GM12878 (cell line): Measurements from ENCODE around the gene ATF7. TPM values are rescaled to one million over a fixed set of nuclear protein-coding genes. Genes with fewer than 3 reads are reported as not detected.

Experiments
- ATAC-seq: fragments of 200-7000 bp; cut with Tn5 transposase; 3 replicates; pipeline ENCODE4 v1.9.1; 2020; ENCODE audit warnings: mild to moderate bottlenecking, moderate library complexity
- BruUV-seq: library from RNA; stranded (reverse); fragments of 400-500 nt; replicated peaks from 2 replicates; lab custom pipeline; 2021; lab: Mats Ljungman, UMichigan
- CTCF ChIA-PET: fragments of 300-600 bp; sonication (Branson Sonifier 250); formaldehyde crosslinking; extraction: SDS; loops from one replicate; lab custom pipeline; 2021; ENCODE audit warnings: inconsistent platforms; lab: Yijun Ruan, JAX
- POLR2A ChIA-PET: fragments of 350-600 bp; formaldehyde crosslinking; extraction: SDS; loops from one replicate; lab custom pipeline; 2021; ENCODE audit warnings: inconsistent platforms; lab: Charles Lee
- RAD21 ChIA-PET: fragments of 300-600 bp; sonication (Branson Sonifier 250); formaldehyde crosslinking; loops from one replicate; lab custom pipeline; 2023; ENCODE audit warnings: antibody characterized with exemption; ENCODE audit not compliant: unreplicated experiment; lab: Charles Lee
- SMC1A ChIA-PET: fragments of 300-600 bp; sonication (Branson Sonifier 250); formaldehyde crosslinking; loops from one replicate; lab custom pipeline; 2023; ENCODE audit not compliant: unreplicated experiment, uncharacterized antibody; lab: Charles Lee
- DNase-seq: peaks from one replicate; pipeline ENCODE4 v3.0.0-alpha.2; 2011; ENCODE audit warnings: low read depth, low spot score
- FAIRE-seq: peaks from 3 replicates; lab custom pipeline; 2011; peaks lifted over from hg19 to GRCh38; lab: Jason Lieb, UNC
- H2AFZ ChIP-seq: 2 replicates; pipeline ENCODE4 v1.6.0; 2011; ENCODE audit warnings: low read depth, low read length, control low read depth; ENCODE audit not compliant: control insufficient read depth
- H3K27ac ChIP-seq: 2 replicates; pipeline ENCODE4 v1.5.1; 2011; ENCODE audit warnings: control low read depth; ENCODE audit not compliant: control insufficient read depth, insufficient read depth
- H3K27me3 ChIP-seq, 2 experiments: replicated peaks in 1 of 2; 2 replicates each; pipeline versions ENCODE4 v1.6.0 to v1.6.1; 2011; ENCODE audit warnings: low read length in 1 of 2; ENCODE audit not compliant: control insufficient read depth in 2 of 2, insufficient read depth in 2 of 2
- H3K36me3 ChIP-seq, 2 experiments: 2 replicates each; pipeline ENCODE4 v1.5.1; 2011; ENCODE audit warnings: low read length in 1 of 2; ENCODE audit not compliant: control insufficient read depth in 2 of 2, insufficient read depth in 2 of 2
- H3K4me1 ChIP-seq: 2 replicates; pipeline ENCODE4 v1.6.1; 2011; ENCODE audit warnings: mild to moderate bottlenecking, low read length, moderate library complexity, mixed read lengths; ENCODE audit not compliant: control insufficient read depth, insufficient read depth
- H3K4me2 ChIP-seq: 2 replicates; pipeline ENCODE4 v1.6.0; 2011; ENCODE audit warnings: control low read depth; ENCODE audit not compliant: control insufficient read depth, insufficient read depth
- H3K4me3 ChIP-seq: fragments of 200-600 bp; sonication (generic); 2 replicates; pipeline ENCODE4 v1.5.1; 2016
- H3K79me2 ChIP-seq: 2 replicates; pipeline ENCODE4 v1.6.0; 2011; ENCODE audit warnings: low read length; ENCODE audit not compliant: control insufficient read depth, insufficient read depth
- H3K9ac ChIP-seq: 2 replicates; pipeline ENCODE4 v1.8.0; 2011; ENCODE audit warnings: low read length, control low read depth, mixed read lengths; ENCODE audit not compliant: control insufficient read depth, insufficient read depth
- H3K9me3 ChIP-seq: replicated peaks from 3 replicates; pipeline ENCODE4 v1.5.1; 2011; ENCODE audit warnings: mild to moderate bottlenecking, low read length; ENCODE audit not compliant: control insufficient read depth, insufficient read depth
- H4K20me1 ChIP-seq: 2 replicates; pipeline ENCODE4 v1.6.0; 2011; ENCODE audit not compliant: control insufficient read depth, insufficient read depth
- CBX3 ChIP-seq: fragments of 200-600 bp; sonication (generic); IDR thresholded peaks from 2 replicates; pipeline ENCODE4 v1.6.1; 2016; ENCODE audit warnings: low read depth, borderline replicate concordance
- FOS ChIP-seq: IDR thresholded peaks from 3 replicates; pipeline ENCODE4 v1.6.1; 2011; ENCODE audit warnings: borderline replicate concordance; ENCODE audit not compliant: insufficient read length; ENCODE audit errors: extremely low read depth
- FOXM1 ChIP-seq: IDR thresholded peaks from 2 replicates; pipeline ENCODE4 v1.6.1; 2012; ENCODE audit warnings: low read depth, mild to moderate bottlenecking, inconsistent platforms, low read length, moderate library complexity
- SMC3 ChIP-seq: IDR thresholded peaks from 2 replicates; pipeline ENCODE4 v1.6.1; 2011; ENCODE audit warnings: low read length, improper control_type of control experiment, borderline replicate concordance
- ZNF24 ChIP-seq: fragments of 450-650 bp; IDR thresholded peaks from 2 replicates; pipeline ENCODE4 v1.6.1; 2017; ENCODE audit warnings: antibody characterized with exemption, mild to moderate bottlenecking
- WGBS: methylation state at CpG from one replicate; pipeline ENCODE4 v1.1.6; 2016; ENCODE audit warnings: low lambda C conversion rate; ENCODE audit not compliant: insufficient replicate concordance, insufficient coverage; ENCODE audit errors: missing lambda C conversion rate; 5-methylcytosine and 5-hydroxymethylcytosine counted together
- in situ Hi-C: fragments of 300-500 bp; cut with MboI; formaldehyde crosslinking; loops from 9 replicates; pipeline ENCODE4 v1.14.3; 2018; ENCODE audit warnings: mixed read lengths
- intact Hi-C: fragments of 100-400 bp; cut with micrococcal nuclease; formaldehyde crosslinking; loops from one replicate; pipeline ENCODE4 v1.14.2; 2022; ENCODE audit not compliant: unreplicated experiment
- polyA plus RNA-seq, 11 experiments: library from polyadenylated mRNA; depleted of rRNA in 4 of 11; unstranded in 6 of 11; stranded (reverse) in 5 of 11; fragments of >200 nt; fragmentation: Nextera tagmentation in 4 of 11; fragmentation: Illumina TruSeq in 1 of 11; extraction: Ambion mirVana in 4 of 11; extraction: Trizol in 1 of 11; gene quantifications; 1 replicate in 1 of 11; 2 replicates in 10 of 11; pipeline versions ENCODE4 v1.2.1 to v1.2.3, GENCODE V29; 2011 to 2016; ENCODE audit warnings: inconsistent platforms in 2 of 11, missing spikeins in 2 of 11, low read depth in 1 of 11
- total RNA-seq, 4 experiments: library from RNA; depleted of rRNA in 3 of 4; stranded (reverse); fragments of >200 nt in 3 of 4; fragmentation: Illumina TruSeq in 1 of 4; extraction: Trizol in 1 of 4; gene quantifications; 2 replicates each; pipeline versions ENCODE4 v1.2.1 to v1.2.3, GENCODE V29; 2013 to 2021

The ATF7 gene
- total and polyA plus RNA-seq, 10 of the 15 experiments (the other 5 are each of a cell fraction or from before 2014, with no cell fraction given), result 9.1 to 30.7 (median 21.8) TPM

DNA sequence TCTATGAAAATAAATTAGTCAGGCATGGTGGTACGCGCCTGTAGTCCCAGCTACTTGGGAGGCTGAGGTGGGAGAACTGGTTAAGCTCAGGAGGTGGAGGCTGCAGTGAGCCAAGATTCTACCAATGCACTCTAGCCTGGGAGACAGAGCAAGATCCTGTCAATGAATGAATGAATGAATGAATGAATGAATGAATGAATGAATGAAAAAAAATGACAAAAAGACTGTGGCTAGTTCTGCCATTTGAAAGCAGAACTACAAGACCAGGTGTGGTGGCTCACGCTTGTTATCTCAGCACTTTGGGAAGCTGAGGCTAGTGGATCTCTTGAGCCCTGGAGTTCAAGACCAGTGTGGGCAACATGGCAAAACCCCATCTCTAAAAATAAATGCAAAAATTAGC, 86.7 kb downstream of the ATF7 start:
- H3K4me3 ChIP-seq, result no peak overlapping the region
- intact Hi-C loops (no loop called here), in situ Hi-C loops (no loop called here)
- H3K36me3 ChIP-seq, result peaks cover 0 to 17% of the 10 kb centered on the region in 2 experiments; a peak in 3 of 4 replicates
- RAD21 ChIA-PET, result interaction anchor here (0.6 to 1.0 kb wide), 2 partner anchors 86 to 161 kb away, joined by 3 read pairs; partner anchors contain the start of gene ATF7
- WGBS, result 97% methylated on average over 3 of the region's 3 CpGs
- CTCF ChIA-PET, result interaction anchor here (1.0 to 1.7 kb wide), 8 partner anchors 31 to 207 kb away, joined by 3 to 5 read pairs (median 3); partner anchors contain the start of gene ATP5MC2
- no peak overlapping the region for H3K27ac ChIP-seq
- DNase-seq (no peak), ATAC-seq (no peak), FAIRE-seq (no peak)
- SMC1A ChIA-PET, result interaction anchor here (1.0 to 1.7 kb wide), 6 partner anchors 11 to 216 kb away, joined by 3 to 5 read pairs (median 4); partner anchors contain the start of gene ATP5MC2
- H2AFZ ChIP-seq, result no peak overlapping the region
- no peak overlapping the region for H3K4me2 ChIP-seq
- no TSS peak for BruUV-seq
- H3K4me1 ChIP-seq, result peaks cover 4% of the 10 kb centered on the region; the same call in 1 of the 2 replicates
- H4K20me1 ChIP-seq, result no peaks in the 10 kb centered on the region
- TF ChIP-seq FOXM1 (no peak), ZNF24 (peak; percentile 95)
- H3K9me3 ChIP-seq, result no peaks in the 10 kb centered on the region
- POLR2A ChIA-PET, result interaction anchor here (0.7 kb wide), 2 partner anchors 168 to 1037 kb away, joined by 3 to 5 read pairs; no protein-coding TSS in a partner anchor
- no peaks in the 10 kb centered on the region for H3K79me2 ChIP-seq
- H3K27me3 ChIP-seq, result no peaks in the 10 kb centered on the region
- no peak overlapping the region for H3K9ac ChIP-seq

- Histone ChIP-seq H3K36me3 (peaks cover 0 to 22% of the 10 kb centered on the region in 2 experiments), H3K4me1 (no peaks in the 10 kb centered on the region), H3K79me2 (no peaks in the 10 kb centered on the region), H3K4me2 (no peak overlapping the region), H4K20me1 (no peaks in the 10 kb centered on the region), H3K9me3 (no peaks in the 10 kb centered on the region), H3K9ac (no peak overlapping the region), H2AFZ (no peak overlapping the region), H3K27ac (no peak overlapping the region), H3K4me3 (no peak overlapping the region), H3K27me3 (no peaks in the 10 kb centered on the region)
- DNase-seq, result no peak
- BruUV-seq, result no TSS peak
- POLR2A ChIA-PET, result interaction anchor here (0.6 kb wide), 2 partner anchors 9 to 135 kb away, joined by 4 read pairs; no protein-coding TSS in a partner anchor
- 94% methylated on average over 1 of the region's 1 CpG for WGBS
- intact Hi-C loops (no loop called here), in situ Hi-C loops (no loop called here)
- TF ChIP-seq FOS (no peak), SMC3 (no peak), CBX3 (no peak)
- no peak for FAIRE-seq
- RAD21 ChIA-PET, result interaction anchor here (1.0 to 1.1 kb wide), 3 partner anchors 88 to 206 kb away, joined by 3 to 4 read pairs (median 3); partner anchors contain the start of genes ATF7 and ATP5MC2
- no peak for ATAC-seq
- SMC1A ChIA-PET, result interaction anchor here (0.7 to 1.7 kb wide), 5 partner anchors 20 to 217 kb away, joined by 3 to 5 read pairs (median 3); partner anchors contain the start of gene ATP5MC2
- CTCF ChIA-PET, result interaction anchor here (0.6 to 1.1 kb wide), 4 partner anchors 138 to 206 kb away, joined by 3 to 4 read pairs (median 3); partner anchors contain the start of gene ATP5MC2
These were observed 87.9 kb downstream of the ATF7 start for GRCh38 chr12:53538209-53538689.
